ENCODE measurements around the gene PLEKHA4. TPM values are rescaled to one million over a fixed set of nuclear protein-coding genes. Genes with fewer than 3 reads are reported as not detected.
"Not testable (repeated sequence)": the region's sequence is repeated elsewhere in the genome, so short reads cannot be mapped to it uniquely, and the experiment has no call there.

The PLEKHA4 gene, protein sequence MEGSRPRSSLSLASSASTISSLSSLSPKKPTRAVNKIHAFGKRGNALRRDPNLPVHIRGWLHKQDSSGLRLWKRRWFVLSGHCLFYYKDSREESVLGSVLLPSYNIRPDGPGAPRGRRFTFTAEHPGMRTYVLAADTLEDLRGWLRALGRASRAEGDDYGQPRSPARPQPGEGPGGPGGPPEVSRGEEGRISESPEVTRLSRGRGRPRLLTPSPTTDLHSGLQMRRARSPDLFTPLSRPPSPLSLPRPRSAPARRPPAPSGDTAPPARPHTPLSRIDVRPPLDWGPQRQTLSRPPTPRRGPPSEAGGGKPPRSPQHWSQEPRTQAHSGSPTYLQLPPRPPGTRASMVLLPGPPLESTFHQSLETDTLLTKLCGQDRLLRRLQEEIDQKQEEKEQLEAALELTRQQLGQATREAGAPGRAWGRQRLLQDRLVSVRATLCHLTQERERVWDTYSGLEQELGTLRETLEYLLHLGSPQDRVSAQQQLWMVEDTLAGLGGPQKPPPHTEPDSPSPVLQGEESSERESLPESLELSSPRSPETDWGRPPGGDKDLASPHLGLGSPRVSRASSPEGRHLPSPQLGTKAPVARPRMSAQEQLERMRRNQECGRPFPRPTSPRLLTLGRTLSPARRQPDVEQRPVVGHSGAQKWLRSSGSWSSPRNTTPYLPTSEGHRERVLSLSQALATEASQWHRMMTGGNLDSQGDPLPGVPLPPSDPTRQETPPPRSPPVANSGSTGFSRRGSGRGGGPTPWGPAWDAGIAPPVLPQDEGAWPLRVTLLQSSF
- 1 to 10 TPM; 4.8 to 5.5 TPM for total RNA-seq

DNA sequence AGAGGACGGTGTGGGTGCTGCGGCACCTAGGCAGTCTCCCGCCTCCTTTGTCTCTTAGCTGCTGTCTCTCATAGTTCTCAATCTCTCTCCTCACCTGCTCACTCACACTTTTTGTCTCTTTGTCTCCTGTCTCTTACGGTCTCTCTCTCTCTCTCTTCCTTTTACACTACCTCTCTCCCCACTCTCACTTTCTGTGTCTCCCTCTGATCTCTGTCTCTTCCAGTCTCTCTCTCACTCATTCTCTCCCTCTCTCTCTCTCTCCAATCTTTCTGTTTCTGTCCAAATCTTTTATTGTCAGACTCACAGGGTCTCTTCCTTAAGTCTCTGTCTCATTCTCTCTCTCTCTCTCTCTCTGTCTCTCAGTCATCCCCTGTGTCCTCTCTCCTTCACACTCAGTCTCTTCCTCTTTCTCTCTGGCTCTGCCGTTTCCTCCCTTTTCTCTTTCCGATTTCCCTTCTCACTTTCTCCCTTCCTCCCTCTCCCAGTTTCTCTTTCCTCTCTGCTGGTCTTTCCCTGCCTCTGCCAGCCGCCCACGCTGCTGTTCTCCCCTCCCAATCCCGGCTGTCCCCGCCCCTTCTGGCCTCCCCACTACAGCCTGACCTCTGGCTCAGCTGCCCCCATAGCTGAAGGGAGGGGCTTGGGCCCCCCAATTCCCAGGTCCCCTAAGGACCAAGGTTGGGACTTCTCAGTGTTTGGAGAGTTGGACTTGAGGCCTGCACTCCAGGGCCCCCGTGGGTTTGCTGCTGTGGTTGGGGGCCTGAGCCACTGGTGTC lies at the start of gene PLEKHA4:
Gene PLEKHA4, minus strand, starts transcription at position 504 of the 773 bp plus-strand sequence. CDS start 997 bp downstream, outside the sequence.
- POLR2A ChIA-PET: no interaction called here
- CTCF ChIA-PET: interaction anchor here (0.6 kb wide), 1 partner anchor 13 kb away, joined by 5 read pairs; no protein-coding TSS in a partner anchor

- ChIA-PET CTCF (interaction anchor here (0.9 kb wide), 1 partner anchor 74 kb away, joined by 3 read pairs; no protein-coding TSS in a partner anchor), POLR2A (interaction anchor here (0.6 kb wide), 3 partner anchors 10 to 37 kb away, joined by 4 to 9 read pairs (median 5); no protein-coding TSS in a partner anchor)
Measured at GRCh38 chr19:48918071-48918470, 49.7 kb upstream of the PLEKHA4 start.

DNA sequence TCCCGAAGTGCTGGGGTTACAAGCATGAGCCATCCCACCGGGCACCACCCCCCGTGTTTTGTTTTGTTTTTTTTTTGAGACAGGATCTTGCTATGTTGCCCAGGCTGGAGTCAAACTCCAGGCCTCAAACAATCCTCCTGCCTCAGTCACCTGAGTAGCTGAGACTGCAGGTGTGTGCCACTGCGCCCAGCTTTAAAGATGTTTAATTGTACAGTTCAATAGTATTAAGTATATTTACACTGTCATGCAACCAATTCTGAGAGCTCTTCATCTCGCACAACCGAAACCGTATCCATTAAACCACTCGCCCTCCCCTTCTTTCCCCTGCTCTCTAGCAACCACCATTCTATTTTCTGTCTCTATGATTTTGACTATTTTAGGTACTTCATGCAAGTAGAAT lies 47.3 kb upstream of the PLEKHA4 start:
- CTCF ChIA-PET: no interaction called here
- POLR2A ChIA-PET: no interaction called here

GRCh38 chr19:48914181-48914580 lies 45.8 kb upstream of the PLEKHA4 start:
- CTCF ChIA-PET: interaction anchor here (1.2 kb wide), 1 partner anchor 12 kb away, joined by 3 read pairs; no protein-coding TSS in a partner anchor
- POLR2A ChIA-PET: interaction anchor here (0.9 kb wide), 1 partner anchor 34 kb away, joined by 3 read pairs; no protein-coding TSS in a partner anchor

DNA sequence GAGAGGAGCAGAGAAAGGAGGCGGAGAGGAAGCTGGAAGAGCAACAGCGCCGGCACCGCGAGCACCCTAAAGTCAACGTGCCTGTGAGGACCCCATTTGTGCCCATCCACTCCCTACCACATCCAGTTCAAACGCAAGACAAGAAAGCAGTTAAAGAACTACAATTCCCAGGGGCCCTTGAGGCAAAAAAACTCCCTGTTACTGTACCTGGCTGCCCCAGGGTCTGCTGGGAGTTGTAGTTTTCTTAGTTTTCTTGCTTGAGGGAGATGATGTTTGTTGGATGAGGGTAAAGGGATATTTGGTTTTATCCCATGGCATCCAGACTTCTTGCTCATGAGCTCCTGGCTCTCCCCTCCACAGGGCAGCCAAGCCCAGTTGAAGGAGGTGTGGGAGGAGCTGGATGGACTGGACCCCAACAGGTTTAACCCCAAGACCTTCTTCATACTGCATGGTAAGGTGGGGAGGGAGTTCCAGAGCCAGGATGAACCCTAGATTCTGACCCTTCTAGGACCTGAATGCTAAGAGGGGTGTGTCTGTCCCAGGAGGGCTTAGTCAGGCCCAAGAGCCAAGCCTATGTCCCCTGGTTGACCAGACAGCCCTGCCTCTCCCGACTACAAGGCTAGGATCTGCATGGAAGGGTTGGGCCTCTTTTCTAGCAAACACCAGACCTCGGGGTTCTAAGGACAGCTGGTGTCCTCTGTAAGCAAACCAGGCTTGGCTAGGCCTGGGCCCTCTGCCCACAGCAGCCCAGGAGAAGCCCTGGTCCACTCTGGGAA lies 44.9 kb upstream of the PLEKHA4 start:
- ChIA-PET CTCF (interaction anchor here (1.2 kb wide), 1 partner anchor 13 kb away, joined by 3 read pairs; no protein-coding TSS in a partner anchor), POLR2A (no interaction called here)

DNA sequence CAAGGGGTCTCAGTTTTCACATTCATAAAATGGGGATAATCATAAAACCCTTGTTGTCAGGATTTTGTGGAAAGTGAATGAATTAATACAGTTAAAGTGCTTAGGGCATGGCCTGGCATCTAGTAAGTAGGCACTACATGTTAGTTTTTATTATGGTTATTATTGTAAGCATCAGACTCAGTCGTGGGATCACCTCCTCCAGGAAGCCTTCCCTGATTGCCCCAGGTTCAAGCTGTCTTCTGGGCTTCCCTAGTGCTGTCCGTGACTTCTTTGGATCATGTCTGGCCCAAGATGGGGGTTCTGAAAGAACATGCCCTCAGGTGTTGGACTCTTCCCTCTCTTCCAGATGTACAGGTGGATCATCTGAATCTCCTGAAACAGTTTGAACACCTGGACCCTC lies 42.4 kb upstream of the PLEKHA4 start:
- CTCF ChIA-PET: interaction anchor here (0.6 to 1.3 kb wide), 3 partner anchors 10 to 141 kb away, joined by 3 to 4 read pairs (median 3); no protein-coding TSS in a partner anchor
- POLR2A ChIA-PET: no interaction called here

DNA sequence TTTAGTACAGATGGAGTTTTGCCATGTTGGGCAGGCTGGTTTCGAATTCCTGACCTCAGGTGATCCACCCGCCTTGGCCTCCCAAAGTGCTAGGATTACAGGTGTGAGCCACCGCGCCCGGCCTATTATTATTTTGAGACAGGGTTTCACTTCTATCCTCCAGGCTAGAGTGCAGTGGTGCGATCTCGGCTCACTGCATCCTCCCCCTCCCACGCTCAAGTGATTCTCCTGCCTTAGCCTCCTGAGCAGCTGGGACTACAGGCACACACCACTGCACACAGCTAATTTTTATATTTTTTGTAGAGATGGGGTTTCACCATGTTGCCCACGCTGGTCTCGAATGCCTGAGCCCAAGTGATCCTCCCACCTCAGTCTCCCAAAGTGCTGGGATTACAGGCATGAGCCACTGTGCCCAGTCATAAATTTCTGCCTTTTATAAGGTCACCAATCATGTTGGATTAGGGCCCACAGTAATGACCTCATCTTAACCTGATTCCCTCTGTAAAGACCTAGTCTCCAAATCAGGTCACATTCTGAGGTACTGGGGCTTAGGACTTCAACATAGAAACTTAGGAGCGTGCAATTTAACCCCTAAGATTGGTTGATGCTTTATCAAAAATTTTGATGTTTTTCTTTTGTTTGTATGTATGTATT lies 41.1 kb upstream of the PLEKHA4 start:
- CTCF ChIA-PET, POLR2A ChIA-PET: not testable (repeated sequence)

DNA sequence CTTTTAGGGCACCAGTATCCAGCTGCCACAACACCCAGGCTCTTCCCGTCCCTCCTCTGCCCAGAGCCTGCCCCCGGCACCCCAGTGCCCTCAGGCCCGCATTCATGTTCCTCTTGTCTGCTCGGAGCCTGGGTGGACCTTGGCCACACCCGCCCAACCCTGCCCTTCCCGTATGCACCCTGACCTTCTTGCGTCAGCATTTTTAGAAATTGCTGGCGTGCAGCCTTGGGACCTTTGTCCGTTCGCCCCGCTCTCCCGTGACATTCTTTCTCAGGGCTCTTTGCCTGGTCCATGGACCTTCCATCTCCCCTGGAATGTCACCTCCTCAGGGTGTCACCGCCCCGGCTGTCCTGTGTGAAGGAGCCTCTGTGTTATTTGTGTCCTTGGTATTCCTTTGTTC lies 39.3 kb upstream of the PLEKHA4 start:
- POLR2A ChIA-PET: no interaction called here
- CTCF ChIA-PET: no interaction called here

GRCh38 chr19:48906324-48906723 lies 37.9 kb upstream of the PLEKHA4 start:
- POLR2A ChIA-PET: no interaction called here
- CTCF ChIA-PET: interaction anchor here (0.7 kb wide), 1 partner anchor 64 kb away, joined by 3 read pairs; no protein-coding TSS in a partner anchor

DNA sequence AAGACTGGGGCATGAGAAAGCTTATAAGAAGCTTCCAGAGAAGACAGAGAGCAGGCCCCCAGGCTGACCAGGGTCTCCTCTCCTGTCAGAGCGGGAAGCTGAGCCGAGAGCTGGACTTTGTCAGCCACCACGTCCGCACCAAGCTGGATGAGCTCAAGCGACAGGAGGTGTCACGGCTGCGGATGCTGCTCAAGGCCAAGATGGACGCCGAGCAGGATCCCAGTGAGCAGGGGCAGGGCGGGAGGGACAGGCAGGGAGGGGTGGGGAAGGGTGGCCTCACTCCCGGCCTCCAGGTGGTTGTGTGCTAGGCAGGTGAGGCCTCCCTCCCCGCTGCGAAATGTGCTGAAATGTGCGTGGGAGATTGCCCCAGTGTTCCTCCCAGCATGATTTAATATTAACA lies 37.2 kb upstream of the PLEKHA4 start:
- ChIA-PET POLR2A (interaction anchor here (0.5 kb wide), 1 partner anchor 66 kb away, joined by 3 read pairs; no protein-coding TSS in a partner anchor), CTCF (interaction anchor here (0.7 kb wide), 1 partner anchor 65 kb away, joined by 3 read pairs; no protein-coding TSS in a partner anchor)

- CTCF ChIA-PET: not testable (repeated sequence)
Measured at GRCh38 chr19:48903788-48904187, 35.4 kb upstream of the PLEKHA4 start.

DNA sequence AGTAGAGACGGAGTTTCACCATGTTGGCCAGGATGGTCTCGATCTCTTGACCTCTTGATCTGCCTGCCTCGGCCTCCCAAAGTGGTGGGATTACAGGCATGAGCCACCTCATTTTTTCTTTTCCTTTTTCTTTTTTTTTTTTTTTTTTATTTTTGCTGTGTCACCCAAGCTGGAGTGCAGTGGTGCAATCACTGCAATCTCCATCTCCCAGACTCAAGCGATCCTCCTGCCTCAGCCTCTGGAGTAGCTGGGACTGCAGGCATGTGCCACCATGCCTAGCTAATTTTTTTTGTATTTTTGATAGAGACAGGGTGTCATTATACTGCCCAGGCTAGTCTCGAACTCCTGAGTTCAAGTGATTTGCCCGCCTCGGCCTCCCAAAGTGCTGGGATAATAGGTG lies 33.9 kb upstream of the PLEKHA4 start:
- CTCF ChIA-PET: interaction anchor here (1.0 kb wide), 1 partner anchor 9 kb away, joined by 3 read pairs; no protein-coding TSS in a partner anchor
- POLR2A ChIA-PET: not testable (repeated sequence)

More at GRCh38 chr19:48903788-48904187, 35.4 kb upstream of the PLEKHA4 start:
- POLR2A ChIA-PET: not testable (repeated sequence)

DNA sequence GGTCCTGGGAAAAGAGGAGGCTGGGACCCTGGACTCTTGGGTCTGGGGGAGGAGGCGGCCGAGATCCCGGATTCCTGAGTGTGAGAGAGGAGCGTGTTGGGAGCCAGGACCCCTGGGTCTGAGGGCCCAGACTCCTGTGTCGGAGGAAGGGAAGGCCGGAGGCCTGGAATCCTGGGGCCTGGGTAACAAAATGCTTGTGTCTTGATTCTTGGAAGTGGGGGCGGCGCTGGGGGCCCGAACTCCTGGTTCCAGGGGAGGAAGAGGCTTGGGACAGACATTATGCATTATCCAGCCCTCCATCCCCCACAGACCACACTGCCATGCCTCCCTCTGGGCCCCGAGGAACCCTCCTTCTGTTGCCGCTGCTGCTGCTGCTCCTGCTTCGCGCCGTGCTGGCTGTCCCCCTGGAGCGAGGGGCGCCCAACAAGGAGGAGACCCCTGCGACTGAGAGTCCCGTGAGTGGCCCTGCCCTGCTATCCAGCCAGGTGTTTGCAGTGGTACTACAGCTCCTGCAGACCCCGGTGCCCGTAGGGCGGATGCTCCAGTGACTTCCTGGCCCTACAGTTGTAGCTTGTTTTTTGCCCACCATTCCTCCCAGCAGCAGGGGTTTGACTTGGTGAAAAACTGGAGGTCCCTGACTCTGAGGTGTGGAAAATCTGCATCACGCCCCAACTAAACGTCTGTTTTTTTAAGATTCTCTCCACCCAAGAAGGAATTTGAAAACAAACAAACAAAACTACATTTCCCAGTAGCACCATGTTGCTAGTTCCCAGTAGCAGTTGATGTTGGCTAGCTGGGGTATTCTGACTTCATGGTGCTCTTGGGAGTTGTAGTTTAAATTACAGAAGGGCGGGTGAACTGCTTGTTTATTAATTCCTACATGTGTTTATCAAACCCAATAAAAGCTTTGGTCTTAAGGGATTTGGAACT lies 32.3 kb upstream of the PLEKHA4 start:
- CTCF ChIA-PET: interaction anchor here (0.6 to 2.2 kb wide), 4 partner anchors 42 to 93 kb away, joined by 3 to 7 read pairs (median 6); partner anchors contain the start of genes HSD17B14 and RUVBL2

DNA sequence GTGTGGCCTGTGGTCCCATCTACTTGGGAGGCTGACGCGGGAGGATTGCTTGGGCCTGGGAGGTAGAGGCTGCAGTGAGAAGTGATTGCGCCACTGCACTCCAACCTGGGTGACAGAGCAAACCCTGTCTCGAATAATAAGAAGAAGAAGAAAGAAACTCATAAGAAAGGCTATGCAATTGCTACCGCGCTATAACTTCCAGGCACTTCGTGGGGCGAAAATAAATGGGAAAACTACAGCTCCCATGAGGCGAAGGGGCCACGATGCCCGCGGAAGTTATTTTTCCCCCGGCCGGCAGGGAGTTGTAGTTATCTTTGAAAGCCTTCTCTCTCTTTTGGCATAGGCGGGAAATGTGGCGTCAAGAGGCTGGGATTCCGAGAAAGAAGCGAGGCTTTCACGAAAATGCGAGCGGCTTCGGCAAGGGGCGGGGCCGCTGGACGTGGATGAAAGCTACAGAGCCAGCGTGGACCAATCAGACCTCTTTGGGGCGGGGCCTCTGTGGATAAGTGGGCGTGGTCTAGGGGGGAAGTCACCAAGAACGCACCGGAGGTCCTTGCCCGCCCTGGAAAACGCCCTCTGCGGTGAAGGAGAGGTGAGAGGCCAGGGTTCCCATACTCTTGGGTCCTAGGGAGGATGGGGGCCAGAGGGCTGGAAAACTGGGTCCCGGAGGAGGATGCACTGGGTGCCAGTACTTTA lies 31.5 kb upstream of the PLEKHA4 start, which contains the start of gene NUCB1:
Gene NUCB1, plus strand, starts transcription at position 532 of the 696 bp plus-strand sequence. CDS start 485 bp downstream, outside the sequence.
- POLR2A ChIA-PET: interaction anchor here (0.7 to 1.7 kb wide), 5 partner anchors 24 to 64 kb away, joined by 3 to 7 read pairs (median 5); partner anchors contain the start of gene PPP1R15A
- CTCF ChIA-PET: interaction anchor here (0.6 to 2.2 kb wide), 3 partner anchors 41 to 94 kb away, joined by 4 to 7 read pairs (median 7); partner anchors contain the start of gene RUVBL2

More for the DNA sequence above, 32.3 kb upstream of the PLEKHA4 start:
- POLR2A ChIA-PET: interaction anchor here (1.0 to 1.7 kb wide), 5 partner anchors 25 to 67 kb away, joined by 3 to 7 read pairs (median 5); partner anchors contain the start of gene PPP1R15A

DNA sequence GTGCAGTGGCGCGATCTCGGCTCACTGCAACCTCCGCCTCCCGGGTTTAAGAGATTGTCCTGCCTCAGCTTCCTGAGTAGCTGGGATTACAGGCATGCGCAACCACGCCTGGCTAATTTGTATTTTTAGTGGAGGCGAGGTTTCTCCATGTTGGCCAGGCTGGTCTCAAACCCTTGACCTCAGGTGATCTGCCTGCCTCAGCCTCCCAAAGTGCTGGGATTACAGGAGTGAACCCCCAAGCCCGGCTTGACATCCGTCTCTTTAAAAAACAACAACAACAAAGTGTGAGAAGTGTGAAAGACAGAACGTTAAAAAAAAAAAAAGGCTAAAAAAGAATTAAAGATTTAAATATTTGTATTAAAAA lies 31.0 kb upstream of the PLEKHA4 start:
- POLR2A ChIA-PET: interaction anchor here (0.7 to 1.7 kb wide), 5 partner anchors 23 to 65 kb away, joined by 3 to 7 read pairs (median 5); partner anchors contain the start of gene PPP1R15A
- CTCF ChIA-PET: interaction anchor here (1.8 to 2.2 kb wide), 2 partner anchors 71 to 94 kb away, joined by 7 read pairs; partner anchors contain the start of gene RUVBL2

Data from activated CD8-positive, alpha-beta memory T cell treated with anti-CD3 and anti-CD28 coated beads for 36 hours (primary cell).